ENCODE data around the gene TMEM266.

TMEM266 gene

DNA sequence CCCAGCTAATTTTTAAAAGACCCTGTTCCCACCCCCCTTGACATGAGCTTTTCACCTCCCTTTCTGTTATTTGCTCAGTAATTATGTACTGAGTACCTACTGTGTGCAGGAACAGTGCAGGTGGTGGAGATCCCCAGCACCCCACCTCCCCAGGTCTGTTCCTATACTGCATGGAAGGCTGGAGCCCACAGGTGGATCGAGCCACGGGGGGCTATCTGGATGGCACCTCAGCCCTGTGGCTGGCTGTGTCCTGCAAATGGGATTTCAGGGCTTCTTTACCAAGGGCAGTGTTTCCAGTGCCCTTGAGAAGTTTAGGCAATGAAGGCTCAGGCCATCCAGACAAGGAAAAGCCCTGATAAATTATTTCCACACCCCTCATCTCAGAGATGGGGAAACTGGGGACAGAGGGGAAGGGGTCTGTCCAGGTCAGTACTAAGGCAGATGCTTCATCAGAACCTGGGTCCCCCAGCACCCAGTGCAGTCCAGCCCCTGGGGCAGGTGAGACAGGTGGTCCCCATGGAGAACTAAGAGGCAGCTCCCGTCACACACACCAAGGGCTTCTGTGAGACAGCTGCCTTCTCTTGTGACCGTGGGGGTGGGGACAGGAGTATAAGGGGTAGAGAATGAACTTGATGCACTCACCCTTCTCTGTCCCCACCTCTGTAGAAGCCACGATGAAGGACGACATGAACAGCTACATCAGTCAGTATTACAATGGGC, 141.9 kb downstream of the TMEM266 start:
- DNase-seq (ENCODE audit: low read depth in 1 of 2, low spot score in 1 of 2), result no peak

DNA sequence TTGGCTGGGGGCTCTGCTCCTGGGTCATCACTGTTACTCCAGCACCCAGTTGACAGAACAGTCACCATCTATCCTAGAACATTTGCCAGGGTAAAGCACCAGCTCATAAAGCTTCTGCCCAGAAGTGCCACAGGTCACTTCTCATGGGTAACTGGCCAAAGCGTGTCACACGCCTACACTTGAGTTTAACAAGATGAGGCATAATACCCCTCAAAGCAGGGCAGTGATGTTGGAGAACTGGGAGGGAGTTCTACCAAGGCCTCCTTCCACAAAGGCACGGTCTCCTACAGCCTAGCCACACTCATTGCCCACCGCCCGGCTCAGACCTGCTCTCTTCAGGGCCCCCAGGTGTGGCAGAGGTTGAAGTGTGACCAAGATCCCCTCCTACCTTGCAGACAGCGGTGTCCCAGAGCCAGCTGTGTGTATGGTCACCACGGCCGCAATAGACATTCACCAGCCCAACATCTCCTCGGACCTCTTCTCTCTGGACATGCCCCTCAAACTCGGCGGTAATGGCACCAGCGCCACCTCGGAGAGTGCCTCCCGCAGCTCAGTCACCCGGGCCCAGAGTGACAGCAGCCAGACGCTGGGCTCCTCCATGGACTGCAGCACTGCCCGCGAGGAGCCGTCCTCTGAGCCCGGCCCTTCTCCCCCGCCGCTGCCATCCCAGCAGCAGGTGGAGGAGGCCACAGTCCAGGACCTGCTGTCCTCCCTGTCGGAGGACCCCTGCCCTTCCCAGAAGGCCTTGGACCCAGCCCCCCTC, 143.7 kb downstream of the TMEM266 start:
- no peak for DNase-seq (ENCODE audit: low read depth in 1 of 2, low spot score in 1 of 2)

DNA sequence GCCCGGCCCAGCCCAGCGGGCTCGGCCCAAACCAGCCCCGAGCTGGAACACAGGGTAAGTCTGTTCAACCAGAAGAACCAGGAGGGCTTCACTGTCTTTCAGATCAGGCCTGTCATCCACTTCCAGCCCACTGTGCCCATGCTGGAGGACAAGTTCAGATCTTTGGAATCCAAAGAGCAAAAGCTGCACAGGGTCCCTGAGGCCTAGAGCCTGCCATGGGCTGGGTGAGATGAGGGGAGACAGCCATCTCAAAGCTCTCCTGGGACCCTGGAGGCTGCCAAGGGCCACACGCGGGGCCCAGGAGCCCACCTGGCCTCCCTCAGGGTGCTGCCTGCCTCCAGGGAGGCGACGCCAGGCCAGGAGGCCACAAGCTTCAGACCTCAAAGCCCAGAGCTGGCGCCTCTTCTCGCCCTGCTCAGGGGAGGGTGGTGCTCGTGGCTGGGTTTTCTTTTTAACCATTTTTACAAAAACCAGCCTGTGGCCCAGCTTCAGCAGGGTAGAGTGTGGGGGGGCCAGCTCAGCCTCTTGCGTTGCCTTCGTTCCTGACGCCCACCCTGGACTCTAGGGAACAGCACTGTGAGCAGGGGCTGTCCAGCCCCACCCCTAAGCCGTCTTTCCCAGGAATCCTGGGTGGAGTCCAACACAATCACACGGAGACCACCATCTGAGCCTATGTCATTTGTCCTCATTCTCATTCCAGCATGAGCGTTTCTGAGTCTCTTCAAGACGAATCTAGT, 144.5 kb downstream of the TMEM266 start:
- no peak for DNase-seq (ENCODE audit: low read depth in 1 of 2, low spot score in 1 of 2)

DNA sequence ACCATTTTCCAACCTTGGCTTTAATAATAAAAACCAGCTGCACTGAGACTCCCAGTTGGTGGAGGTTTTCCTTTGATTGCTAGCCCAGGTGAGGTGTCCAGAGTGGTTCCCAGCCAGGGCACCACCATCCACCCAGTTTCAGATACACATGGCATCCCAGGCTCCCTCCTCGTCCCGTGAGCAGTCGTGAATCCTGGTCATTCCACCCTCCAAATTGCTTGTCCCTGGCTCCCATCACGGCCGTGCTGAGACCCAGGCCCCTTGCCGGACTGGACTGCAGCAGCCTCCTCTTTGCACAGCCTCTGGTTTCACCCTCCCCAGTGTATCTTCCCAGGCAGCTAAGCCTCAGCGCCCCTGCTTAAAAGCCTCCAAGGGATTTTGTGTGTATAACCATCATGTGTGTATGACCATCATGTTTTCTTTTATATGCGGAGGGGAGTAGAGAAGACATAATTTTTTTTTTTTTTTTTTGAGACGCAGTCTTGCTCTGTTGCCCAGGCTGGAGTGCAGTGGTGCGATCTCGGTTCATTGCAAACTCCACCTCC, 145.2 kb downstream of the TMEM266 start:
- no peak for DNase-seq (ENCODE audit: low read depth in 1 of 2, low spot score in 1 of 2)

DNA sequence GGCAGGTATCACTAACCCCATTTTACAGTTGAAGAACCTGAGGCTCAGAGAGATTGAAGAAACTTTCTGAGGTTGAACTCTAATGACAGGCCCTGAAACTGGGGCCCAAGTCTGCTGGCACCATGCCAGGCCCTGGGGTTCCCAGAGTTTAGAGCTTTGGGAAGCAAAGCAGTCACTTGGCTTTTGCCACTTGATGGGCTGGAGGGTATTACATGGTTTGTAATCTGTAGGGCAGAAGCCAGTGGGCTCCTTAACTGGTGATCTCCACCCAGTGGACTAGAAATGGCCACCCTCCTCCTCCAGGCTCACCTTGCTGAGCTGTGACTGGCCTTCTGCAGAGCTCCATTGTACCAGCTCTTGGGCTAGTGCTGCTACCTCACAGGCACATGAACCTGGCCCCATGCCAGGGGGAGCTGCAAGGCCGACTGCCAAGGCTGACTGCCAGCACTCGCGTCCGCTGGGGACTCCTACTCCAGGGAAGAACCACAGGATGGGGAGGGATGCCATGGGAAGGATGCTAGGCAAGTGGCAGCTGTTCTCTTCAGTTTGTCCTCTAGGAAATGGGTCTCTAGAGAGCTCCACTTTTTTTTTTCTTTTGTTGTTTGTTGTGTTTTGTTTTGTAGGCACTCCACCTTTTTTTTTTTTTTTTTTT, 146.7 kb downstream of the TMEM266 start:
- no peak for DNase-seq (ENCODE audit: low read depth in 1 of 2, low spot score in 1 of 2)

DNA sequence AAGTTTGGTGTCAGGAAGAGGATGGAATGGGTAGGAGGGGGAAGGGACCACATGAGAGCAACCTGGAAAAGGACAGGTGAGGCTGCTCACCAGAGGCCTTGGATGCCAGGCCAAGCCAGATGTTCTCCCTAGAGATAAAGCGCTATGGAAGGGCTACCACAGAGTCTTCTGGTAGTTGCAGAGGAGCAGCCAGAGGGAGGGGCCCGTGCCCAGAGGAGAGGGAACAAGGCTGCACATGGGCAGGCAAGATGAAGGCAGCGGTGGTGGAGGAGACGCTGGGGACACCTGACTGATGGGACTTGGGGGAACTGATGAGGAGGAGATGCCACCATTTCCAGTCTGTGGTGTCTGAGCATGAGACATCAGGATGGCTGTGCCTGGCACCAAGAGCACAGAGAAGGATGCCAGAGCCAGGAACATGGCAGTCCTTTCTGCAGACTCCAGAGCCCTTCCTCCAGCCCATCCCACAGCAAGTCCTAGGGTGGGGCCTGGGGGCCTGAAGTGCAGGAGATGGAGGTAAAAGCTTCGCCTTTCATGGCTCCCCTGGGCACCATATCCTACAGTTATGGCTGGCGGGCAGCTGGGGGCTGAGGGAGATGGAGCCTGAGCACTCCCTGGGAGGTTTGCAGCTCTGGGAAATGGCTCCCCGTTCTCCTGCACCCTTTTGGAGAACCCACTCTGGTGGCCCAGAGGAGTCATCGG, 148.4 kb downstream of the TMEM266 start:
- no peak for DNase-seq (ENCODE audit: low read depth in 1 of 2, low spot score in 1 of 2)

DNA sequence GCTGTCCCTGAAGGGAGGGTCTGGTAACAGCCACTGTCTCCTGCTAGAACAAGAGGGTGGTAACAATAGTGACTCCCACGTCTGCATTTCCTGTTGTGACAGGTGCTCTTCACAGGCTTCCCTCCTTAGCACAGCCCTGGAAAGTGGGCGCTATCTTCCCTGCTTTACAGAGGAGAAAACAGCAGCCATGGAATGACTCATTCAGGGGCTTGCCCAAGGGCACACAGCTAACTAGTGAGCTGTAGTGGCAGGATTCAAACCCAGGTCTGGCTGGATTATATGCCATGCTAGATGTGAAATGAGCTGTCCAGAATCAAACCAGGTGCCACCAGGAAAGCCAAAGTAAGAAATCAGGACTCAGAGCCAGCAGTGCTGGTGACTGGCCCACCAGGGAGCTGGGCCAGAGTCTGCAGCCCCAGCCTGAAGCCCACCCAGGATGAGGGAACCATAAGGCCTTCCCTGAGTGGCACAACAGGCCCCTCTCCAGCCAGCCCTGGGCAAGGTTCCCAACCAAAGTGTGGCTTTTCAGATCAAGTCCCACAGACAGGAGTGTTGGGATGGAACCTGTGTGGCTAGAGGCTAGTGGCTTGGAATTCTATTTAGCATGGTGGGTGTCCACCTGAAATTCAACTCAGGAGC, 149.1 kb downstream of the TMEM266 start:
- DNase-seq (ENCODE audit: low read depth in 1 of 2, low spot score in 1 of 2), result no peak

DNA sequence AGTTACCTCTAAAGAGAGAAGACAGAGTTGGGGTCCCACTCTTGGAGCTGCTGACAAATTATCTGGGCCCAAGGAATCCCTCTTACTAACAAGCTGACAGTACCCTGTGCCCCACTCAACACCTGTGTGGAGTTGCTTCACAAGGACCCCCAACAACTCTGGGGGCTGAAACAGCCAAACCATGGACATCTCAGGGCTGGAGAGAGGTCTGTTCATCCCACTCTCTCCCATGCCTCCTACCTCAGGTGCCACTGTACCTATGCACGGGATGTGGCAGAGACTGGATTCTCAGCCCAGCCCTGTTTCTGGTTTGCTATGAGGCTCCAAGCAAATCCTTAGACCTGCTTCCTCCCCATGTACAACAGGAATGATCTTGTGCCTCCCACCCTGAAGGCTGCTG, 149.7 kb downstream of the TMEM266 start:
- no peak for DNase-seq (ENCODE audit: low read depth in 1 of 2, low spot score in 1 of 2)

DNA sequence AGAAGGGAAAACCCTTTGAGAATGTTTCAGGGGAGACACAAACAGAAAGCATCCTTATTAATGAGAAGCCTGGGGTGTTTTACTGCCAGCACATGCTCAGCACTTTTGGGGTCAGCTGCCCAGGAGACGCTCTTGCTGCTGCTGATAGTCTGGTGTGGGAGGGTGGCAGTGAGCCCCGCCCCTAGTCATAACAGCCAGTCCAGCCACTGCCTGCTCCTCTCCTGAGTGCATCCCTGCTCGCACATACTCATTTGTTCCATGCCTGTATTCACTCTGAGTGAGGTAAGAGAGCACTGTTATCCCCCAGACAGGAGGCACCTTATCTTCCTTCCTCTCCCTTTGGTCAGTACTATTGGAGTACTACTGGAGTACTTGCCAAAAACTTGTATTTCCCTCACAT, 150.2 kb downstream of the TMEM266 start:
- no peak for DNase-seq (ENCODE audit: low read depth in 1 of 2, low spot score in 1 of 2)

DNA sequence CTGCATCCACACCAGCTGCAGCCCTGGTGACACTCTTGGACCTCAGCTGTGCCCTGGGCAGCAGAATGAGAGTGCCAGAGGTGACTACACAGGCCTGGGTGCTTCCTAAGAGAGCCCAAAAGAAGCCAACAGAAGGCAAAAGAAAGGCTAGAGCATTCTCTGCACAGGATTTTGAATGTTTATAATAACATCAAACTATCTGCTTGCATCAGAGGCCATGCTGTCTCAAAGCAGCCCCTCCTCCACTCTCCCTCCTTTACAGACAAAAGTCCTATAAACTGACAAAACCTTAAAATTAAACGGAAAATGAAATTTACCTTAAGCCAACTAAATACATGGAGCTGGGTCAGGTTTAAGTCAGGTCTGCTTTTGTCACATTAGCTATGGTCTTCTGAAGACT, 155.8 kb downstream of the TMEM266 start:
- DNase-seq (ENCODE audit: low read depth in 1 of 2, low spot score in 1 of 2), result no peak

DNA sequence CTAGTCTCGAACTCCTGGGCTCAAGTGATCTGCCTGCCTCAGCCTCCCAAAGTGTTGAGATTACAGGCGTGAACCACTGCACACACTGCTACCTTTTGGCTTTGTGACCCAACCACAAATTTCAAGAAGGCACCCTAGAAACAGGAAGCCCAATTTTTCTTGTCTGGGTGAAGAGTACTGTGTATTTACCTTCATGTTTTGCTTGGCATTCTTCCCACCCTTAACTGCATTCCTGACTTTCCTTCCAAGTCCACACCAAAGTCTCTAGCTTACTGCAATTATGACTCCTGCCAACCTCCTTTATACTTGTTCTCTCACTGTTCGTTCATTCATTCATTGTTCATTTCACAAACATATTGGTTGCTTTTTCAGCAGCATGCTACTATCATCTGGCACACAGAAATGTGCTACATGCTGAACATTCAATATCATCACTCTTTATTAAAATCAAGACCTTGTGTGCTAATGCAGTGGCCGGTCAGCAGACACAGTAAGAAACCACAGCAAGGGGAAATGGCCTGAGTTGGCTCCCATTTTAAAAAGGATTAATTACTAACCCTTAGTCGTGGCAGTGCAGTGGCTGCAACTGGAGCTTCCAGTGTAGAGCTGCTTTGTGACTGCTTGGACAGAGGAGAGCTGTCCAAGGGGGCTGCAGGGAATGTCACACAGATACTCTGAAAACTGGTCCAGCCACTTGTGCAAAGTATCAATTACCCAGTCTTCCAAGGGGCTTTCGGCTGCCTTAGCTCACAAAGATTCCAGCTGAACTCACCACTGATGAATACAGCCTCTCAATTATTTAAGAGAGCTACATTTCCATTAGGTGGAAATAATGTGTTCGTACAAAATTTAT, 157.5 kb downstream of the TMEM266 start:
- no peak for DNase-seq (ENCODE audit: low read depth in 1 of 2, low spot score in 1 of 2)

DNA sequence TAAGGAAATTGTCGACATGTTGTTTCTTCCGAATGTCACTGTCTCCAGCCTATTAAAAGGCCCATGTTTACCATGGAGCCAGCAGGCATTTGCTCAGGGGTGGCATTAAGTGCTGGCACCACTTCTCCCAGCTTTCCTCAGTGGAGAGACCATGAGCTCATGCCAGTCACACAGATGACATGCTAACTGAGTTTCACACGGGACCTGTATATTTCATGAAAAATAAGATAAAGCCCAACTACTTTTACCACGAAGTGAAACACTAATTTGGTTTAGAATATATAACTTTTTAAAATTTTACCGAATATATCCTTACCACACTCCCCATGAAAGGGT, 158.1 kb downstream of the TMEM266 start:
- no peak for DNase-seq (ENCODE audit: low read depth in 1 of 2, low spot score in 1 of 2)

DNA sequence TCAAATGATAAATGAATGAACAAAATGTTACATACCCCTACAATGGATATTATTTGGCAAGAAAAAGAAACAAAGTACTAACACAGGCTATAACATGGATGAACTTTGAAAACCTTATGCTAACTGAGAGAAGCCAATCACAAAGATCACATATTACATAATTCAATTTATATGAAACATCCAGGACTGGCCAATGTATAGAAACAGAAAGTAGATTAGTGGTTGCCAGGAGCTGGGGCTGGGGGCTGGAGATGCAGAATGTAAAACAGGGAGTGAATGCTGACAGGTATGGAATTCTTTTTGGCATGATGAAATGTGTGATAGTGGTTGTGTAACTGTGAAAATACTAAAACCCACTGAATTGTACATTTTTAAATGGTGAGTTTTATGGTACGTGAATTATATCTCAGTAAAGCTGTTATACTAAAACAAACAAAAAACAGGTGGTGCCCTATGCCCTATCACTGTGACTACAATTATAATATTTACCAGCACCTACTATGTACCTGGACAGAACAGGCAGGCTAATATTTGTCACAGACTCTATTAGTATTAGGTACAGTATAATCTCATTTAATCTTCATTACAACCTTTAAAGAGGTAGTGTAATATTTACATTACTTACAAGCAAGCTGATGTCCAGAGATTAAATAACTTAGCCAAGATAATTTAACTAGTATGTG, 161.4 kb downstream of the TMEM266 start:
- DNase-seq (ENCODE audit: low read depth in 1 of 2, low spot score in 1 of 2), result no peak

DNA sequence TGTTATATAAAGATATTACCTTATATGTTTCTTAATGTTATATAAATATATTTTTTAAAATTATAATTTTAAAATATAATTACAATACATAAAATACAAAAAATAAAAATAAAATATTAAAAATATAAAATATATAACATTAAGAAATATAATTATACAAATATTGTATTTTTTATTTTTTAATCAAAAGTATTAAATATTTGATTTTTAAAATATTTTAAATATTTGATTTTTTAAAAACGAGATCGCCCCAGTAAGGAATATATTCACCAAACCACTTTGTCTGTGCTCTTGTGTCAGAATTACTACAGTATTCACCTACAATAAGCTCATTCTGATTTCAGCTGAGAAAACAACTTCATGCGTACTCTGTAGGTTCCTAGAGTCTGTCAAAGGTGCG, 162.4 kb downstream of the TMEM266 start:
- no peak for DNase-seq (ENCODE audit: low read depth in 1 of 2, low spot score in 1 of 2)

DNA sequence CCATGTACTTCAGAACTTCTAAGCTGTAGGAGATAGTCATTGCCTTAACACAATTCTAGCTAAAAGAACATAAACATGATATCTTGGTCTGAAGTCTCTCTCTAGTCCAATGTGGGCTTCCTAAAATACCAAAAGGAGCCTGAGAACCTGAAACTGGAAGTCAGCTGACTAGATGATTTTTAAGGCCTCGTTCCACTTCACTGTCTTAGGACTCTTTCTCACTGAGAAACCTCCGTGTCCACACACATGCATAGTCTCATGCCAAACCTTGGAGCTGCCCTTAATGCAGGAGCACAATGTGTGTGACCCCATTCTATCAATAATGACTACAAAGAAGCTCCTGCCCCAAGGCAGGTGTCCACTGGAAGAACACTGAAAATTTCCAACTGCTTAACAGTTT, 163.7 kb downstream of the TMEM266 start:
- no peak for DNase-seq (ENCODE audit: low read depth in 1 of 2, low spot score in 1 of 2)

DNA sequence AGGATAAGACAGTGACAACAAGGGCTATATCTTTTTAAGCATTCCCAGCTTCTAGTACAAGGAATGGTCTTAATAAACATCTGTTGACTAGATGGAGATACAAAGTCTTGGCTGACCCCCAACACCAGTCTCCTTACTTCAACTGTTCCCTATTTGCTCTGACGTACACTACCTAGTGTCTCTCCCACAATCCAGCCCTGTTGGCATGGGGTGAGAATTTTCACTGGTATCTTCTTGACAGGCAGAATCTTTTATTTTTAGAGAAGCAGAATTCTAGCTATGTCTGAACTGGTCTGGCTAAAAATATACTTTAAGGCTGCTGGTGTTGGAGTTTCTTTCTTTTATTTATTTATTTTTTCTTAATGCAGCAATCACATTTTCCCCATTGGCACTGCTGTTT, 169.5 kb downstream of the TMEM266 start:
- DNase-seq (ENCODE audit: low read depth in 1 of 2, low spot score in 1 of 2), result no peak

DNA sequence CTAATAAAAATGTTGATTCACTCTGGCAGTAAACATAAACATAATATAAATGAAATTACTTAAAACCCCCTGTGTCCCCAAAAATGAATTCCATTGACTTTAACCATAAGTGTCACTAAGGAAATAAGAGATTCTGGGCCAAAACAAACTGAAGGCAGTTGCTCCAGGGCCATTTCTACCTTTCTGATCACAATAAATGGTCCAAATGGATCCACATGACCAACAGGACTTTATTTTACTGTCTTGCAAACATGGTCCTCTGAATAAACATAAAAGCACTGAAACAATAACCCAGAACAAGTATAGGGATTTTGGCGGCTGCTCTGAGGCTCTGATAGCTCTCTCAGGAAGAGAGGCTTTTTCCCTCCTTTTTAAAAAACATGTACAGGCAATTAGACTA, 174.1 kb downstream of the TMEM266 start:
- no peak for DNase-seq (ENCODE audit: low read depth in 1 of 2, low spot score in 1 of 2)

DNA sequence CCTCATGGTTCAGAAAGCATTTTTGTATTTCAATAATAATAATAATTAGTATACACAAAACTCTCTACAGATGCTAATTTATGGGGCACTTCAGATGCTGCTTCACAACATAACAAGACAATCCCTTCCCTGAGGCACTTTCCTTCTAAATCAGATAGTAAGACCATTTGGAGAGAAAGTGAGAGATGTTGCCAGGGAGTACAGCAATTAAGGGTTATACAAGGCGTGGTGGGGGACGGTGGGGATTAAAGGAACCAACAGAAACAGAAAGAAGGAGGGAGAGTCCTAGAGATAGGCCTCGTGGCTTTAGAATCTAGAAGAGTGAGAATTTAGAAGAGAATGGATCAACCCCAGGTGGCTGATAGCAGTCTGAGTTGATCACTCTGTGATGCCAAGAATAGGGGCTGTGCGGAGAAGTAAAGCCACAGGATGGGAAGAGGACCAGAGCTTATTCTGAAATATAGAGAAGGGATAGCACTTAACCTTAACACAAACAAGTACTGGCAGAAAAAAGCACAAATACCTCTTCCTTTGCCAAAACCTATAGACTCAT, 174.6 kb downstream of the TMEM266 start:
- no peak for DNase-seq (ENCODE audit: low read depth in 1 of 2, low spot score in 1 of 2)
